Smooth muscle cell of the pulmonary artery (primary cell): Measurements from ENCODE around the gene CDC6. TPM values are rescaled to one million over a fixed set of nuclear protein-coding genes. Genes with fewer than 3 reads are reported as not detected.

Experiments
- total RNA-seq: library from RNA; depleted of rRNA; stranded (reverse); fragments of >200 nt; gene quantifications from 2 replicates; pipeline ENCODE4 v1.2.3, GENCODE V29; 2014

CDC6 gene
- 3.9 and 6.6 TPM in 2 replicates for total RNA-seq

GRCh38 chr17:40287494-40288369 is at the start of gene CDC6:
Gene CDC6 (plus strand): TSS chr17:40287879. CDS start chr17:40289421, 1,542 bp downstream.

DNA sequence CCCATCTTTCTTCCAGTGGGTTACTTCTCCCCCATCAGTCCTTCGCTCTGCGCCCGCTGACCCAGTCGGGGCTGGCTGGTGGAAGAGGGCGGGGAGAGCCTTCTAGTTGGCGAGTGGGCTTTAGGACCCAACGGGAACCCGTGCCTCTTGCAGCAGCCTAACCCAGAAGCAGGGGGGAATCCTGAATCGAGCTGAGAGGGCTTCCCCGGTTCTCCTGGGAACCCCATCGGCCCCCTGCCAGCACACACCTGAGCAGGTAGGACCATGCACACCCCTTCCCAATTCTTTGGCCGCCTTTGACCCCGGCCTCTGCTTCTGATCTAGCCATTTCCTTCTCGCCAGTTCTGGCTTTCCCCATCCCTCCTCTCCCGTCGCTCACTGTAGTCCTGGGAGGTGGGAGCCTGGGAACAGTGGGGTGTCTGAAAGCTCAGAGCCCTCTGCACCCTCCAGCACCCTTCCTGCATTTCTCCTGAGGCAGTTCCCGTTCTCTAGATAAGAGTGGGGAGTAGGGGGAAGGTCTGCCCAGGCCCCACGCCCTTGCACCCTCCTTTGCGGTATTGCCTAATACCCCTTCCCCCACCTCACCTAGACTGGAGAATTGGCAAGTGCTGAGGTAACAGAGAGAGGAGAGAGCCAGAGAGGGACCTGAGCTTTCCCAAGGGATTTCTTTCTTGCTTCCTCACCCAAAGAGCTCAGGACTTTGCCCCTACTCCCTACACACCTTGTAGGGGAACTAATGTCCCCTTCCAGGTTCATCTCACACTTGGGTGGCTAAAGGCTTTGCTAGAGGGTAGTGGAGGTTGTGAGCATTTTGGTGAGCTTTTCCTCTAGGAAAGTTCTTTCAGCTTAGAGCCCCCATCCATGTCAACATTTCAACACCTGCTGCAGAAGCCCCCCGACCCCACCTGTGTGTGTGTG is 21.6 kb downstream of the CDC6 start, which contains the start of gene RARA:
Gene RARA, plus strand, starts transcription at position 150 of the 918 bp plus-strand sequence. CDS start 22,039 bp downstream, outside the sequence.

Other genes starting within 250 kb of the CDC6 start
- gene MED24, start 233.5 kb upstream of the CDC6 start, total RNA-seq: 41.5 and 42.3 TPM in 2 replicates
- gene THRA, start 224.9 kb upstream of the CDC6 start, total RNA-seq: 33.1 and 51.5 TPM in 2 replicates
- 4.7 and 6.2 TPM in 2 replicates for gene NR1D1, start 187.3 kb upstream of the CDC6 start, total RNA-seq
- gene MSL1, start 165.9 kb upstream of the CDC6 start, total RNA-seq: 41.6 and 43.4 TPM in 2 replicates
- gene CASC3, start 147.3 kb upstream of the CDC6 start, total RNA-seq: 27.6 and 28.0 TPM in 2 replicates
- gene RAPGEFL1, start 110.4 kb upstream of the CDC6 start, total RNA-seq: 1.8 and 3.5 TPM in 2 replicates
- gene WIPF2, start 68.6 kb upstream of the CDC6 start, total RNA-seq: 12.3 and 13.6 TPM in 2 replicates
- gene RARA, start 21.3 kb downstream of the CDC6 start, total RNA-seq: 19.7 and 20.8 TPM in 2 replicates
- gene GJD3, start 76.9 kb downstream of the CDC6 start, total RNA-seq: 1.6 and 5.9 TPM in 2 replicates
- gene TOP2A, start 130.0 kb downstream of the CDC6 start, total RNA-seq: 8.0 and 37.4 TPM in 2 replicates
- 295 and 1,467 TPM in 2 replicates for gene IGFBP4, start 155.6 kb downstream of the CDC6 start, total RNA-seq
- 0.07 TPM in 1 of 2 replicates, not detected in the other for gene TNS4, start 213.7 kb downstream of the CDC6 start, total RNA-seq